ENCODE data around the gene SCAMP2.

DNA sequence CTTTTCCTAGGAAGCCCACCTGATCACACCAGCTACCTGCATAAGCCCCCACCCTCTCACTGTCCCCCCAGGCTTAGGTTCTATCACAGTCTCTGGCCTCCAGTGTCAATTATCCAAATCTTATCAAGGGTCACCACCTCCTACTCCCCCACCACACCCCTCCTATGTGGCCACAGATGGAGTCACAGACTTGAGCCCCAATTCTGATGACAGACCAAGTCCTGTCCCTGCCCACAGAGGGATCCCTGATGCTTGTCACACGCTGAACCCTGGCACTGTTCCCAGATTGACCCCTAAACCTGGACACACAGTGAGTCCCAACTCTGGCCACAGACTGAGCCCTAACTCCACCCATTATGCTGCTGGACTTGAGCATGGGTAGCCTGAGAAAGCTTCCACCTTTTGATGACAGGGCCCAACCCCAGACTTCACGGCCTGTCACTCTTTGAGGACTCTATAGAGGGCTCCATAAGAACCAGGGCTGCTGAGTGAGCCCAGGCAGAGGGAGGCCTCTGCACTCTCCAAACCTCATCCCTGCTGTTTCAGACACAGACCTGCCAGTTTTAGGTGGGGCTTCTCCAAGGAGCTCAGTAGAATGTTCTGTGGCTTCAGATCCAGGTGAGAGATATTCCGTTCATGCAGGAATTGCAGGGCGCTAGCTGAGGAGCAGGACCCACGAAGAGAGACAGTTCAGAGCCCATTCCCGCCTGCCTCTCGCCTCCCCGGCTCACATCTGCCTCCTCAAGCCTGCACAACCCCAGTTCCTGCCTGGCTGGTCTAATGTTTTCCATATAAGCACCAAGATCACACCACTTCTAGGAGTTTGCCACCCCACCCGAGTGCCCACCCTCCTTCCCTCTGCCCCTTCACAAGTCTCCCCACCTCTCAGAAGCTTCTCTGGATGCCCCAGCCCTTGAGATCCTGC lies 32.1 kb downstream of the SCAMP2 start:
- no peak for TF ChIP-seq CTCF (IDR thresholded peaks at IDR 0.05)
- no peak for TF ChIP-seq ZBTB43 (CRISPR knock-in tag; IDR thresholded peaks at IDR 0.05)
- no peak for TF ChIP-seq NR2C2 (CRISPR knock-in tag; IDR thresholded peaks at IDR 0.05)
- no peak for TF ChIP-seq ZNF263 (CRISPR knock-in tag; IDR thresholded peaks at IDR 0.05; ENCODE audit: low read depth)
- no peak for TF ChIP-seq JAZF1 (CRISPR knock-in tag; IDR thresholded peaks at IDR 0.05)
- no peak for TF ChIP-seq GRHL2 (CRISPR knock-in tag; IDR thresholded peaks at IDR 0.05; ENCODE audit: insufficient replicate concordance, severe bottlenecking)

Data from WTC11 (cell line).